T47D (cell line): ENCODE measurements around the gene ADD1.

Source experiments
- DNase-seq, 2 experiments: peaks; one replicate each; pipeline versions ENCODE4 v3.0.0 to v3.0.0-alpha.2; 2011 to 2012; ENCODE audit warnings: low read depth in 1 of 2, low spot score in 1 of 2
- JUND ChIP-seq: IDR thresholded peaks from 2 replicates; pipeline ENCODE4 v1.6.1; 2012; ENCODE audit warnings: low read depth
- in situ Hi-C: cut with HindIII; loops from 2 replicates; pipeline ENCODE4 v1.10.0; 2016; ENCODE audit warnings: low sequenced_read_pairs, low pct_unique_long_range_greater_than_20kb

ADD1 gene

GRCh38 chr4:2837110-2837903, 6.3 kb upstream of the ADD1 start:
- in situ Hi-C loops, result no loop called here
- no peak for TF ChIP-seq JUND
- DNase-seq, result no peak

GRCh38 chr4:2837904-2838496, 5.6 kb upstream of the ADD1 start:
- TF ChIP-seq JUND, result no peak
- DNase-seq, result no peak
- in situ Hi-C loops, result no loop called here

- no peak for TF ChIP-seq JUND
- DNase-seq, result no peak
- in situ Hi-C loops, result no loop called here
These were observed 4.6 kb upstream of the ADD1 start for GRCh38 chr4:2839060-2839459.

GRCh38 chr4:2842687-2843262, 869 bp upstream of the ADD1 start:
- in situ Hi-C loops, result no loop called here
- DNase-seq, result peak in 1 of 2 experiments; percentile 37
- TF ChIP-seq JUND, result no peak

GRCh38 chr4:2843941-2844584, 419 bp downstream of the ADD1 start:
- in situ Hi-C loops, result no loop called here
- DNase-seq, result peak; percentile 18 to 56
- TF ChIP-seq JUND, result no peak

GRCh38 chr4:2846172-2846571, 2.5 kb downstream of the ADD1 start:
- no peak for DNase-seq
- no peak for TF ChIP-seq JUND
- in situ Hi-C loops, result no loop called here

GRCh38 chr4:2847302-2847871, 3.7 kb downstream of the ADD1 start:
- no peak for TF ChIP-seq JUND

GRCh38 chr4:2848449-2848848, 4.8 kb downstream of the ADD1 start:
- in situ Hi-C loops, result no loop called here
- no peak for DNase-seq
- no peak for TF ChIP-seq JUND

More at GRCh38 chr4:2847302-2847871, 3.7 kb downstream of the ADD1 start:
- in situ Hi-C loops, result no loop called here
- no peak for DNase-seq

GRCh38 chr4:2849267-2850152, 5.9 kb downstream of the ADD1 start:
- no peak for DNase-seq
- in situ Hi-C loops, result no loop called here
- no peak for TF ChIP-seq JUND

GRCh38 chr4:2850966-2851798, 7.5 kb downstream of the ADD1 start:
- DNase-seq, result no peak
- TF ChIP-seq JUND, result no peak
- in situ Hi-C loops, result no loop called here

- DNase-seq, result no peak
- in situ Hi-C loops, result no loop called here
- TF ChIP-seq JUND, result no peak
These were observed 8.9 kb downstream of the ADD1 start for GRCh38 chr4:2852481-2852921.
